ENCODE data around the gene CNKSR1.

GRCh38 chr1:26233903-26234643 is 56.8 kb downstream of the CNKSR1 start, which contains the start of gene CEP85:
- TF ChIP-seq, protein P1, sequence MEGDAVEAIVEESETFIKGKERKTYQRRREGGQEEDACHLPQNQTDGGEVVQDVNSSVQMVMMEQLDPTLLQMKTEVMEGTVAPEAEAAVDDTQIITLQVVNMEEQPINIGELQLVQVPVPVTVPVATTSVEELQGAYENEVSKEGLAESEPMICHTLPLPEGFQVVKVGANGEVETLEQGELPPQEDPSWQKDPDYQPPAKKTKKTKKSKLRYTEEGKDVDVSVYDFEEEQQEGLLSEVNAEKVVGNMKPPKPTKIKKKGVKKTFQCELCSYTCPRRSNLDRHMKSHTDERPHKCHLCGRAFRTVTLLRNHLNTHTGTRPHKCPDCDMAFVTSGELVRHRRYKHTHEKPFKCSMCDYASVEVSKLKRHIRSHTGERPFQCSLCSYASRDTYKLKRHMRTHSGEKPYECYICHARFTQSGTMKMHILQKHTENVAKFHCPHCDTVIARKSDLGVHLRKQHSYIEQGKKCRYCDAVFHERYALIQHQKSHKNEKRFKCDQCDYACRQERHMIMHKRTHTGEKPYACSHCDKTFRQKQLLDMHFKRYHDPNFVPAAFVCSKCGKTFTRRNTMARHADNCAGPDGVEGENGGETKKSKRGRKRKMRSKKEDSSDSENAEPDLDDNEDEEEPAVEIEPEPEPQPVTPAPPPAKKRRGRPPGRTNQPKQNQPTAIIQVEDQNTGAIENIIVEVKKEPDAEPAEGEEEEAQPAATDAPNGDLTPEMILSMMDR (IDR thresholded peaks at IDR 0.05; ENCODE audit: low read length), result peak; percentile 90
- TF ChIP-seq EZH2 (optimal IDR thresholded peaks at IDR 0.05; ENCODE audit: low read depth, low read length) (no peak), EZH2phosphoT487 (IDR thresholded peaks at IDR 0.05; ENCODE audit: low read length) (no peak)
